Mucosa of descending colon (tissue), 3 donors: ENCODE results near the gene SLC35G3. TPM values are rescaled to one million over a fixed set of nuclear protein-coding genes. Genes with fewer than 3 reads are reported as not detected.

Experiments used
- ATAC-seq: fragments of 200-7000 bp; cut with Tn5 transposase; one replicate; pipeline ENCODE4 v1.9.1; 2020; ENCODE audit warnings: mild to moderate bottlenecking, moderate library complexity
- DNase-seq, 3 donors: peaks; one replicate each; pipeline ENCODE4 v3.0.0-alpha.2; 2020
- H3K36me3 ChIP-seq: fragments of 200-600 bp; one replicate; pipeline ENCODE4 v1.8.0; 2021; ENCODE audit warnings: low read depth, mild to moderate bottlenecking
- H3K4me1 ChIP-seq: fragments of 200-600 bp; one replicate; pipeline ENCODE4 v1.8.0; 2021; ENCODE audit warnings: low read depth, mild to moderate bottlenecking
- H3K4me3 ChIP-seq: fragments of 200-600 bp; one replicate; pipeline ENCODE4 v1.8.0; 2021; ENCODE audit warnings: mild to moderate bottlenecking
- H3K9me3 ChIP-seq: fragments of 200-600 bp; one replicate; pipeline ENCODE4 v1.8.0; 2021; ENCODE audit warnings: mild to moderate bottlenecking
- CTCF ChIP-seq: fragments of 200-600 bp; IDR thresholded peaks from one replicate; pipeline ENCODE4 v1.8.0; 2022; ENCODE audit warnings: antibody characterized with exemption, mild to moderate bottlenecking
- intact Hi-C, 2 donors: fragments of 100-400 bp; cut with DNase I in 1 of 2; cut with micrococcal nuclease in 1 of 2; formaldehyde crosslinking; loops; one replicate each; pipeline versions ENCODE4 v1.11.0 to v1.11.1; 2022; cut with DNase I, micrococcal nuclease
- total RNA-seq, 3 donors: library from RNA; stranded (reverse); fragmentation: NEBNext Ultra II Directional in 2 of 3; extraction: Animal tissue kit (Norgen Biotek cat#: 25700) in 2 of 3; gene quantifications; one replicate each; pipeline versions ENCODE4 v1.2.1 to v1.2.4, GENCODE V29; 2021 to 2023
- donor health status: DM: no; HTN: no; CAD: no; lungs with moderate emphysema.
- donor health status: DM: no; HTN: no; CAD: no.
- donor health status: DM: no; HTN: yes; CAD: no.

SLC35G3 gene
- total RNA-seq, 3 donors from 2014 or later = not detected

- Histone ChIP-seq H3K9me3 (no peaks in the 10 kb centered on the region), H3K4me1 (peaks cover 6% of the 10 kb centered on the region), H3K4me3 (no peak overlapping the region), H3K36me3 (no peaks in the 10 kb centered on the region)
- no peak for TF ChIP-seq CTCF
- intact Hi-C loops = no loop called here
- ATAC-seq (no peak), DNase-seq (no peak)
These were observed 46.7 kb upstream of the SLC35G3 start for GRCh38 chr17:35240861-35241260.

- ATAC-seq = no peak
- intact Hi-C loops = no loop called here
- TF ChIP-seq CTCF = no peak
These were observed 45.6 kb upstream of the SLC35G3 start for GRCh38 chr17:35239823-35240222.

GRCh38 chr17:35238821-35239220 is 44.6 kb upstream of the SLC35G3 start:
- no peak overlapping the region for H3K4me3 ChIP-seq
- no peak for DNase-seq
- no peaks in the 10 kb centered on the region for H3K36me3 ChIP-seq
- no peaks in the 10 kb centered on the region for H3K9me3 ChIP-seq
- ATAC-seq = no peak
- H3K4me1 ChIP-seq = no peaks in the 10 kb centered on the region
- intact Hi-C loops = no loop called here
- TF ChIP-seq CTCF = no peak

More at GRCh38 chr17:35239823-35240222, 45.6 kb upstream of the SLC35G3 start:
- no peak overlapping the region for H3K4me3 ChIP-seq
- no peaks in the 10 kb centered on the region for H3K9me3 ChIP-seq
- DNase-seq = no peak
- H3K4me1 ChIP-seq = peaks cover 6% of the 10 kb centered on the region
- H3K36me3 ChIP-seq = no peaks in the 10 kb centered on the region

- TF ChIP-seq CTCF = no peak
- no peaks in the 10 kb centered on the region for H3K36me3 ChIP-seq
- intact Hi-C loops = no loop called here
- no peaks in the 10 kb centered on the region for H3K9me3 ChIP-seq
- no peak for DNase-seq
- H3K4me1 ChIP-seq = no peaks in the 10 kb centered on the region
- no peak for ATAC-seq
- H3K4me3 ChIP-seq = no peak overlapping the region
These were observed 42.6 kb upstream of the SLC35G3 start for GRCh38 chr17:35236821-35237220.

GRCh38 chr17:35235917-35236316 is 41.7 kb upstream of the SLC35G3 start:
- intact Hi-C loops = no loop called here
- no peaks in the 10 kb centered on the region for H3K9me3 ChIP-seq
- no peak for ATAC-seq

More at GRCh38 chr17:35235917-35236316, 41.7 kb upstream of the SLC35G3 start:
- DNase-seq = no peak
- Histone ChIP-seq H3K4me1 (no peaks in the 10 kb centered on the region), H3K4me3 (no peak overlapping the region), H3K36me3 (no peaks in the 10 kb centered on the region)
- TF ChIP-seq CTCF = no peak
